CD4-positive, alpha-beta T cell treated with Interleukin-4 for 4 hours (primary cell): ENCODE measurements around the gene ANGPTL7.

ENCODE experiments used
- DNase-seq: peaks from one replicate; pipeline ENCODE4 v3.0.0-alpha.2; 2020

ANGPTL7 gene

GRCh38 chr1:11207898-11208611, 18.9 kb downstream of the ANGPTL7 start:
- DNase-seq, result no peak

- no peak for DNase-seq
These were observed 22.3 kb downstream of the ANGPTL7 start for GRCh38 chr1:11211461-11211860.

- no peak for DNase-seq
These were observed 22.9 kb downstream of the ANGPTL7 start for GRCh38 chr1:11211925-11212587.

- no peak for DNase-seq
These were observed 25.7 kb downstream of the ANGPTL7 start for GRCh38 chr1:11214698-11215380.

DNA sequence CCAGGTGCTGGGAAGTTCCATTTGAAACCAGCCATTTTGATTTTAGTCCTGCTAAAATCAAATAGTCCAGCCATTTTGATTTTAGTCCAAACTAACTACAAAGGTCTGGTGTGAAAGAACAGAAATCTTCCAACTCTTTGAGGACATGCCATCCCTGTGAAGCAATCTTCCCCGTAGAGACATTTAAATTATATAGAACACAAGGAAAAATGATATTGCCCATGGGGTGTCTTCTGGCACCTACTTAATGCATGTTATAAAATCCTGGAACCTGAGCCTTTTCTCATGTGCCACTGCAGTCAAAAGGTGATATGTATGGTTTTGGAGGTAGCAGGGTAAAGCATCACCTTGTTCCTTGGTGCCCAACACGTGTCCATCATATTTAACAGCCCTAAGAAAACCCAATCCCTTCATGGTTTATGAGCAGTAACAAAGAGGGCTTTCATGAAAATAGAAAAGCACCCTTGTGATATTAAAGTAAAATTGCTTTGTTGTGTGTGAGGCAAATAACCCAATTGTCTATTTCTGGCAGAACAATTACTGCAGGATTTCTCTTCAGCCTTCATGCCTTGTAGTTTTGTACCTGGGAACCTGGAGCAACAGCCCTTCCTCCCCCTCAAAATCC, 26.3 kb downstream of the ANGPTL7 start:
- DNase-seq, result no peak

DNA sequence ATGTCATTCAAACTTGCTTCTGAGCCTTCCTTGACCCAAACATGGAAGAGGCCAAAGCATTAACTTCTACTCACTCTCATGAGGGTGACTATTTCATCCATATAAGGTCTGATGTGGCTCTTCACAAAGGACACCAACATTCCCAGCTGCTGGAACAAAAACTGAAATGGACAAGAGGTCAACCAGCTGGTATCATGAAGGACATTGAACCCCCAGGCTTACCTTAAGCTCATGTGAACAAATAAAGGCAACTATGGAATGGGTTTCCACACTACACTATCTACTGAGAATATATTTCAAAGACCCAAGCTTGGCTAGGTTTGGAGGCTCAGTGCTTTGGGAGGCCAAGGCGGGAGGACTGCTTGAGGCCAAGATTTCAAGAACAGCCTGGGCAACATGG, 26.9 kb downstream of the ANGPTL7 start:
- DNase-seq, result no peak

DNA sequence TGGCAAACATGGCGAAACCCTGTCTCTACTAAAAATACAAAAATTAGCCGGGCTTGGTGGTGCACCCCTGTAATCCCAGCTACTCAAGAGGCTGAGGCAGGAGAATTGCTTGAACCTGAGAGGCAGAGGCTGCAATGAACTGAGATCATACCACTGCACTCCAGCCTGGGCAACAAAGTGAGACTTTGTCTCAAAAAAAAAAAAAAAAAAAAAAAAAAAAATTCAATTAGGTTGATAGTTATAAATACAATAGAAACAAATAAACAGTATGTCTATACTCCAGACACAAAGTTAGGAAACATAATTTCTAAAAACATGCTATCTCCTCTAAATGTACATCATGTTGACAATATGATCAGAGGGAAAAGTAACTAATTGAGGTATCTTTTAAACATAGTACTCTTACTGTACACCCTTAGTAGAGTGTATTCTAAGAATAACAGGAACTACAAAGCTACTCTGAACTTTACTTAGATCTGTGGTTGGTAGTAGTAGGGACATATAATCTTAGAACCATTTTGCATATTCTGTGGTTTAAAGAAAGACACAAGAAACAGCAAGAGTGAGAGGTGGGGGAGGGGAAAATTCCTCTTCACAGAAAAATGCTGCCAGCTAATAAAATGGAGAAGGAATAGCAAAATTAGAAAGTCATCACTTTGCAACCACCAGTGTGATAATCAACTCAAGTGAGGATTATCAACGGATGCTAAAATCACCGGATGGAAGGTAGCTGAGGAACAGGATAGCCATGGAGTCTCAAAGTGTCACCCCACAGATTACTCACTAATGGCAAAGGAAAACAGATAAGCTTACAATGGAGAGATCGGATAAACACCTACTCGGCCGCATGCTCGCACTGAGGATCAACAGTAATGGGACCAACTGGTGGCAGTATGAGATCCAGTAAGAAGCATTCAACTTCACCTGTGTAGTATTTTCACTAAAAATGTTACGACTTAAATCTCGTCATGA, 38.2 kb downstream of the ANGPTL7 start:
- no peak for DNase-seq

GRCh38 chr1:11229203-11229602, 40.0 kb downstream of the ANGPTL7 start:
- DNase-seq, result no peak

DNA sequence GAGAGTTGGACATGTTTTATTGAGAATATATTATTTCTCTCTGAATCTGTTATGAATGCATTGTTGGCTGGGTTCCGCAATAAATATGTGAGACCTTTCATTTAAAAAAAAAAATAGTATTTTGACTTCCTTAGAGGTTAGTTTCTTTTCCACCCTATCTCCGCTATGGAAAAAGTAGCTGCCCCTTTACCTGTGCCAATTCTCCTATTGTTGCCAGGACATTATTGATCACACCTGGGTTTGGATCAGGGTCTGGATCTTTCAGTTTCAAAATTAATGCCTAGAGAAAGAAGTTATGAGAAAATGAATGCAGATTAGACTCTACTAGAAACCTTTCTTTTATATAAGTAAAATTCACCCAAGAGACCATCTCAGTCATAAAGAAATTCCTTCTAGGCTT, 44.1 kb downstream of the ANGPTL7 start:
- DNase-seq, result no peak

- no peak for DNase-seq
These were observed 48.2 kb downstream of the ANGPTL7 start for GRCh38 chr1:11237356-11237755.

DNA sequence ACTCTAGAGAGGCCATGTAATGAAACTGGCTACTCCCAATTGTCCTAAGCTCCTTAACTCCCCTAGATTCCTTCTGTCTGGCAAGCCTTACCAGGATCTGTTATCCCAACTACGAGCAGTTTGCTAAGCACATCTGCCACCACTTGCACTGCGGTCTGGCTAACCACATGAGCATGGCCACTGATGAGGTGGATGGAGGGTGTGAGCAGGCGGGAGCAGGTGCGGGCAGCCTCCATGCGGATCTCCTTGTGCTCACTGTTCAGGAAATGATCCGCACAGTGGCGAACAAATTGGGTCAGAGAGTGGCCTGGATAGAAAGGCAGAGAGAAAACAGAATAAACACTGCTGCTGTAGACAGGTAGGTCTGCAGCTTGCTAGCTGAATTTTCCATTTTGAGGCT, 49.2 kb downstream of the ANGPTL7 start:
- no peak for DNase-seq

DNA sequence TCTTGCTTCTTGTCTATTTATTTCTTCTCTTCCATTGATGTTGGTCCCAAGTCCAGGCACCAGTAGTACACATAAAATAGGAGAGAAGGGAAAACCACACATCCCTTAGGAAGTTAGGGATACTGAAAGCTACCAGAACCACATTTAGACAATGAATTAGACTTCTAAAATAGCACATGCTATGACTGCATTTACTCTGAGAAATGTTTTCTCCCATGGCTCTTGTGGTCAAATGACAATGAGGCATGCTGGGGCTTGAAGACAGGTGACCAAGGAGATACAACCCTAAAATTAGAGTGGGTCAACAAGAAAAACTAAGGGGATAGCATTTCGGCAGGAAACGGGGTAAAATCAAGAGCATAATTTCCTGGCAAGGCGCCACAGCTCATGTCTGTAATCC, 56.1 kb downstream of the ANGPTL7 start:
- DNase-seq, result no peak
